Activated T-helper 1 cell treated with anti-CD3 and anti-CD28 coated beads, Interleukin-2, amount 50 U/mL, for 16 hours (primary cell): Measurements from ENCODE around the gene NAT9.

Experiments
- DNase-seq, 2 donors: peaks; one replicate each; pipeline ENCODE4 v3.0.0-alpha.2; 2020; ENCODE audit warnings: low read depth in 1 of 2, low spot score in 1 of 2

Gene NAT9

GRCh38 chr17:74746376-74746775 lies 29.8 kb downstream of the NAT9 start:
- DNase-seq = no peak

GRCh38 chr17:74745548-74746177 lies 30.5 kb downstream of the NAT9 start:
- no peak for DNase-seq

- peak; percentile 75 to 79 for DNase-seq
These were observed 31.2 kb downstream of the NAT9 start for GRCh38 chr17:74744714-74745547.

- no peak for DNase-seq
These were observed 31.8 kb downstream of the NAT9 start for GRCh38 chr17:74744349-74744713.

GRCh38 chr17:74743755-74744154 lies 32.4 kb downstream of the NAT9 start:
- DNase-seq = no peak

DNA sequence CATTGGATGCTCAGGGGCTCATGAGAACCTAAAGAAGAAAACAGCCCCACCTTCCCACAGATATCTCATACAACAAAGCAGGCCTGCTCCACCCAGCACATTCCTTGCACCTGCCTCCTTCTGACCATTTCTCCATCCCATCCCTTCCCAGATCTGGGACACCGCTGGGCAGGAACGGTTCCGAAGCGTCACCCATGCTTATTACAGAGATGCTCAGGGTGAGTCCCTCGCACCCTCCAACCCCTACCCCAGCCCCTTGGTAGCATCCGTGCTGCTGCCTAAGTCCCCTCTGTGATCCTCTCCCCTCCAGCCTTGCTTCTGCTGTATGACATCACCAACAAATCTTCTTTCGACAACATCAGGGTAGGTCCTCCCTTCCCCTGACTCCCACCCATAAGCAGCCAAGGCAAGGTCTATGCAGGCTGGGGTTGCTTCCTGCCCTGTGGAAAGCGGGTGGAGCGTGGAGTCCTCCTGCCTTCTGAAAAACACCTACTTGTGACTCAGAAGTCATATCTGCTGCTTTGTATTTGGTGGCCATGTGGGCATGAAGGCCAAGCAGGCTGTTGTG lies 33.1 kb downstream of the NAT9 start:
- DNase-seq = no peak

DNA sequence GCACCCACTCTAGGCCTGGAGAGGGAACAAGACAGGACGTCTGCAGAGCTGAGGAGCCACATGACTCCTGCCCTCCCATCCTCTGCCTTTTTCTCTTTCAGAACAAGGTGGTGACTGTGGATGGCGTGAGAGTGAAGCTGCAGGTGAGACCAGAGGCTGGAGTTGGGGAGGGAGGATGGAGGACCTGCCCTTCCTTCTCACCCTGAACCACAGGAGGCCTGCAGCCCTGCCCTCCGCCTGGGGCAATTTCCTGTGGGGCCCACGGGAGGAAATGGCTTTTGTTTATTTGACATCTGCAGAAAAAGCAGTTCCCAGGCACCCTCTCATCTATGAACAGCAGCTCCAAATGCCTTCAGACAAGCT lies 34.0 kb downstream of the NAT9 start:
- DNase-seq = no peak

GRCh38 chr17:74740641-74741387 lies 35.3 kb downstream of the NAT9 start:
- no peak for DNase-seq

GRCh38 chr17:74740173-74740572 lies 36.0 kb downstream of the NAT9 start:
- no peak for DNase-seq

- DNase-seq = no peak
These were observed 36.8 kb downstream of the NAT9 start for GRCh38 chr17:74739227-74739831.

GRCh38 chr17:74738051-74738996 lies 37.8 kb downstream of the NAT9 start:
- DNase-seq = peak; percentile 59 to 64

- no peak for DNase-seq
These were observed 38.7 kb downstream of the NAT9 start for GRCh38 chr17:74737299-74738050.

DNA sequence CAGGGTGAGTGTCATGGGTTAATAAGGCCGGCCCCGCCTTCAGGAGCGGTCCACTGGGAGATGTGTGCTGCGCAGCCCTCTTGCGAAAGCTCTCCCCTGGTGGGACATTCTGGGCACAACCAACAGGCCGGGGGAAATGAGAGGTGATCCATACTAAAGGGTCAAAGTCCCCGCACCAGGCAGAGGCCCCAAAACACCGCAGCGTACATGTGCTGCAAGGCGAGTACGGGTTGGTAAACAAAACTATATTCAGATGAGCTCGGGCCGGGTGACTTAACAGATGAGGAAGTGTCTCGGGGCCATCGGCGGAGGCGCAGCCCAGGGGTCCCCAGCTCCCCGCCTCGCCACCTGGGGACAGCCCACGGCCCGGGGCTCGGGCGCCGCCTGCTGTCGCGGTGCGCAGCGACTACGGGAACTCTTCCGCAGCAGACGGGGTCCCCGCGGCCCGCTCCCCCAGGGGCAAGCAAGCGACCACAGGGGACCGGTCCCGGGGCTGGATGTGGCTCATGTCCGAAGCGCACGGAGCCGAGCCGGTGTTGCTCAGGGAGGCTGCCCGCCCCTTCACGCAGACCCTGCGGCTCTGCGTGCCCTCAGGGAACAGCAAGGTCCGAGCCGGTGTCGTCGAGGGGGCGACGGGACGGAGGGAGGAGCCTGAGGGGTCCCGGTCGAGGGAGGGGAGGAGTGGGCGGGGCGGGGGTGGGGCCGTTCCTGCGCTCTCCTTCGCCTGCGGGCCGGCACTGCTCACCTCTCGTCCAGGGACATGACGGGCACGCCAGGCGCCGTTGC lies 39.4 kb downstream of the NAT9 start, which contains the start of gene RAB37:
Gene RAB37, plus strand, starts transcription at position 744 of the 786 bp plus-strand sequence. Its CDS starts 17 bp downstream, at position 761.
- no peak for DNase-seq

GRCh38 chr17:74734256-74734655 lies 41.9 kb downstream of the NAT9 start:
- DNase-seq = no peak

DNA sequence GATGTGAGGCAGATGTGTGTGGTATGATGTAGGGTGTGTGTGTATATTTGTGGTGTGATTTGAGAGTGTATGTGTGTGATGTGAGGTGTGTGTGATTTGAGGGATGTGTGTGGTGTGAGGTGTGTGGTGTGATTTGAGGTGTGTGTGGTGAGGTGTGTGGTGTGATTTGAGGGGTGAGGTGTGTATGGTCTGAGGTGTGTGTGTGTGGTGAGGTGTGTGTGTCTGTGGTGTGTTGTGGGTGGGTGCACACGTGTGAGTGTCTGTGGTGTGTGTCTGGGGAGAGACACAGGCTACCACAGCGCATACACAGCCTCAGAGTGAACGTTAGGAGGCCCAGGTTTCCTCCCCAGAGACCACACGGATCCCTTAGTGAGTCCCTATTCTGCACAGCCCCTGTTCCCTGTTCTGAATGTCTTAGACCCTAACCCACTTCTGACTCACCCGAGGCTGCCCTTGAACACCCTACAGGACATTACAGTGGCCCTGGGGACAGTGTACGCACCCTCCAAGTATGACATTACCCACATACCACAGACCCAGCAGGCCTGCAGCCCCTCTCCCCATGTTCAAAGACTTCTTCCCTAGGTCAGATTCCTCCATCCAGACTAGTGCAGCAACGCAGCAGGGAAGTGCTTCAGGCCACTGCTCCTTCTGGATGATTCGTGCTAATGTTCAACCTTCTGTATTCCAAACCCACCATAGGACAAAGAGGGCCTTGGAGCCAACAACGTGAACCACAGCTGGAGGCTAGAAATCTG lies 42.6 kb downstream of the NAT9 start:
- no peak for DNase-seq

DNA sequence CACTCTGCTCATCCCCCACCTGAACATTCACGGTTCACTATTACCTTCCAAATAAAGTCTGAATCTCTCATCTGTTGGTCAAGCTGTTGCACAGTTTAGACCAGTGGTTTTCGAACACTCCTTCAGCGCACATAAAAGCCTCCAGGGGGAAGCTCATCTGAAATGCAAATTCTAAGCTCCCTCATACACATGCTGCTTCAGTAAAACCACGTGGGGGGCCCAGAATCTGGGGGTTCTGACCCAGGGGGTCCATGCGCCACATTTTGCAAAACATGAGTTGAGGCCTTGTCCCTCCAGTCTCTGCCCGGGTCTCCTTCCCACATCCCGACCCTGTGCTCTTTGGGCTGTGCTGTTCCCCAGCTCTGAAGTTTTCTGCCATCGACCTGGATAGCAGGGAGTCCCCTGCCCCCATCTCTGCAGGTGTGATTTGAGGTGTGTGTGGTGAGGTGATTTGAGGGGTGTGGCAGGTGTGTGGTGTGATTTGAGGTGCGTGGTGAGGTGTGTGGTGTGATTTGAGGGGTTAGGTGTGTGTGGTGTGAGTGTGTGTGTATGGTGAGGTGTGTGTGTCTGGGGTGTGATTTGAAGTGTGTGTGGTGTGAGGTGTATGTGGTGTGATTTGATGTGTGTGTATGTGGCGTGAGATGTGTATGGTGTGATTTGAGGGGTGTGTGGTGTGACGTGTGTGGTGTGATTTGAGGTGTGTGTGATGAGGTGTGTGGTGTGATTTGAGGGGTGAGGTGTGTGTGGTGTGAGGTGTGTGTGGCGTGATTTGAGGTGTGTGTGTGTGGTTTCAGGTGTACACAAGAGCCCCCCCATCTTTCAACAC lies 43.9 kb downstream of the NAT9 start:
- DNase-seq = no peak

DNA sequence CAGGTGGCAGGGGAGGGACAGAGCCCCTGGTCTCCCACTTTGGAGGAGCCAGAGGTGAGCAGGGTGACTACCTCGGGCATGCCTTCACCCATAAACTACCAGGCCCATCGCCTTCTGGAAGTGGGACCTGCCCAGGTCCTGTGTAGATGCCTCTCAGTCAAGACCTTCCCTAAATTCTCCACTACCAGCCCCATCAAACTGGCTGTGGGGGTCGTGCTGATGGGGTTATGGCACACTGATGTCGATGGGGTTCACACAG lies 44.9 kb downstream of the NAT9 start:
- DNase-seq = no peak
